ENCODE results near the gene CD300H. TPM values are rescaled to one million over a fixed set of nuclear protein-coding genes. Genes with fewer than 3 reads are reported as not detected.

The CD300H gene
- total RNA-seq, 1 experiment from 2014 or later: not detected

- TF ChIP-seq REST (IDR thresholded peaks at IDR 0.05; ENCODE audit: low read depth) (no peak), ZNF274 (IDR thresholded peaks at IDR 0.05; ENCODE audit: low read depth, low read length) (no peak), EZH2phosphoT487 (IDR thresholded peaks at IDR 0.05; ENCODE audit: borderline replicate concordance) (no peak), EZH2 (IDR thresholded peaks at IDR 0.05) (no peak), POLR2A (IDR thresholded peaks at IDR 0.05; ENCODE audit: borderline replicate concordance, extremely low read depth, insufficient read depth, insufficient read length) (no peak), EGR1 (IDR thresholded peaks at IDR 0.05; ENCODE audit: low read depth) (no peak)
These were observed 15.3 kb downstream of the CD300H start (continued) for GRCh38 chr17:74552037-74552436.

DNA sequence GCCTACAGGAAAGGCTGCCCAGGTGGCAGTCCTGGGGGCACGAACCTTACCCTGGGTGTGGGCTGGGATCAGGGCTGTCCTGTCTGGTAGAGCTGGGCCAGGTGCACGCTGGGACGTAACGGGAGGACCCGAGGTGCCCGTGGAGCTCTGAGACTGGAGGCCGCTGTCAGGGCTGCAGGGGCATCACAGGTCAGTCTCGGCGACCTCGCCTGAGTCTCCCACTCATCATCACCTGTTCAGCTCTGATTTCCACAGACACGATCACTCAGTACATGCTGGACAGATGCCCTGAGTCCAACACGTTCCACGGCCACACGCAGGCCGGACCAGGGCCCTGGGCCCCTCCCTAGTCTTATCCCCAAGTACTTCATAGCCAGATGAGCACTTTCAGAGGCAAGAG, 16.7 kb downstream of the CD300H start:
- H3K9ac ChIP-seq (ENCODE audit: low read length): no peak overlapping the region
- H3K4me2 ChIP-seq (ENCODE audit: low read length): no peak overlapping the region
- no peak overlapping the region for H2AFZ ChIP-seq (ENCODE audit: low read depth, low read length, poor library complexity, severe bottlenecking)
- intact Hi-C loops (cut with micrococcal nuclease): no loop called here
- no peaks in the 10 kb centered on the region for H4K20me1 ChIP-seq (ENCODE audit: insufficient read depth)
- ChIA-PET RAD21 (ENCODE audit: low non-redundant PET in 1 of 2, low total read pairs in 2 of 2, uncharacterized antibody in 2 of 2, unreplicated experiment in 2 of 2) (no interaction called here), POLR2A (no interaction called here), CTCF (no interaction called here)
- no peak overlapping the region for H3K4me3 ChIP-seq (replicated peaks in 1 of 2; ENCODE audit: low read depth in 1 of 2, low read length in 2 of 2)
- no peaks in the 10 kb centered on the region for H3K9me3 ChIP-seq (ENCODE audit: control insufficient read depth in 1 of 2, insufficient read depth in 1 of 2, low read depth in 1 of 2, low read length in 2 of 2)
- H3K36me3 ChIP-seq (ENCODE audit: control insufficient read depth in 1 of 2, insufficient read depth in 2 of 2, low read length in 2 of 2): no peaks in the 10 kb centered on the region
- no TSS peak for BruUV-seq (replicated peaks)
- no peak overlapping the region for H3K27ac ChIP-seq (ENCODE audit: low read depth, low read length)
- DNase-seq (ENCODE audit: low read depth, low spot score) (no peak), ATAC-seq (no peak)
- peaks cover 16% of the 10 kb centered on the region; the same call in 1 of the 2 replicates for H3K27me3 ChIP-seq (ENCODE audit: insufficient read depth, low read length)
- no peaks in the 10 kb centered on the region for H3K79me2 ChIP-seq (ENCODE audit: insufficient read depth, low read length)
- no peaks in the 10 kb centered on the region for H3K9me2 ChIP-seq (ENCODE audit: insufficient read depth)
- H3K4me1 ChIP-seq (ENCODE audit: control insufficient read depth in 1 of 2, insufficient read depth in 2 of 2, low read length in 2 of 2): peaks cover 0 to 5% of the 10 kb centered on the region in 2 experiments; a peak in 1 of 4 replicates
- TF ChIP-seq CTCF (IDR thresholded peaks at IDR 0.05 in 2 of 3, conservative IDR thresholded peaks at IDR 0.05 in 1 of 3; ENCODE audit: borderline replicate concordance in 1 of 3, insufficient read depth in 1 of 3, low read depth in 2 of 3, low read length in 2 of 3) (no peak), REST (IDR thresholded peaks at IDR 0.05; ENCODE audit: low read depth) (no peak), EZH2 (IDR thresholded peaks at IDR 0.05) (no peak), YY1 (IDR thresholded peaks at IDR 0.05; ENCODE audit: extremely low read depth, insufficient replicate concordance, low read depth, low read length) (no peak), ELF1 (IDR thresholded peaks at IDR 0.05; ENCODE audit: borderline replicate concordance, low read depth) (no peak), POLR2A (IDR thresholded peaks at IDR 0.05; ENCODE audit: borderline replicate concordance, extremely low read depth, insufficient read depth, insufficient read length) (no peak), FOSL1 (IDR thresholded peaks at IDR 0.05; ENCODE audit: low read depth) (no peak), EGR1 (IDR thresholded peaks at IDR 0.05; ENCODE audit: low read depth) (no peak)
- TF ChIP-seq, protein P1, sequence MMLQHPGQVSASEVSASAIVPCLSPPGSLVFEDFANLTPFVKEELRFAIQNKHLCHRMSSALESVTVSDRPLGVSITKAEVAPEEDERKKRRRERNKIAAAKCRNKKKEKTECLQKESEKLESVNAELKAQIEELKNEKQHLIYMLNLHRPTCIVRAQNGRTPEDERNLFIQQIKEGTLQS (IDR thresholded peaks at IDR 0.05): no peak
- TF ChIP-seq, protein P2, sequence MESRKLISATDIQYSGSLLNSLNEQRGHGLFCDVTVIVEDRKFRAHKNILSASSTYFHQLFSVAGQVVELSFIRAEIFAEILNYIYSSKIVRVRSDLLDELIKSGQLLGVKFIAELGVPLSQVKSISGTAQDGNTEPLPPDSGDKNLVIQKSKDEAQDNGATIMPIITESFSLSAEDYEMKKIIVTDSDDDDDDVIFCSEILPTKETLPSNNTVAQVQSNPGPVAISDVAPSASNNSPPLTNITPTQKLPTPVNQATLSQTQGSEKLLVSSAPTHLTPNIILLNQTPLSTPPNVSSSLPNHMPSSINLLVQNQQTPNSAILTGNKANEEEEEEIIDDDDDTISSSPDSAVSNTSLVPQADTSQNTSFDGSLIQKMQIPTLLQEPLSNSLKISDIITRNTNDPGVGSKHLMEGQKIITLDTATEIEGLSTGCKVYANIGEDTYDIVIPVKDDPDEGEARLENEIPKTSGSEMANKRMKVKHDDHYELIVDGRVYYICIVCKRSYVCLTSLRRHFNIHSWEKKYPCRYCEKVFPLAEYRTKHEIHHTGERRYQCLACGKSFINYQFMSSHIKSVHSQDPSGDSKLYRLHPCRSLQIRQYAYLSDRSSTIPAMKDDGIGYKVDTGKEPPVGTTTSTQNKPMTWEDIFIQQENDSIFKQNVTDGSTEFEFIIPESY (IDR thresholded peaks at IDR 0.05; ENCODE audit: extremely low read depth, insufficient replicate concordance, low read length): no peak

Measured in HCT116 (cell line).